ENCODE results near the gene DUSP10.

DUSP10 gene

GRCh38 chr1:221698579-221699349, 43.1 kb downstream of the DUSP10 start:
- Histone ChIP-seq H3K4me3 (ENCODE audit: low read depth, low read length) (no peak overlapping the region), H3K27ac (no peak overlapping the region), H3K36me3 (replicated peaks) (no peaks in the 10 kb centered on the region), H3K27me3 (replicated peaks) (no peaks in the 10 kb centered on the region)
- no peak for DNase-seq
- TF ChIP-seq, protein P1, sequence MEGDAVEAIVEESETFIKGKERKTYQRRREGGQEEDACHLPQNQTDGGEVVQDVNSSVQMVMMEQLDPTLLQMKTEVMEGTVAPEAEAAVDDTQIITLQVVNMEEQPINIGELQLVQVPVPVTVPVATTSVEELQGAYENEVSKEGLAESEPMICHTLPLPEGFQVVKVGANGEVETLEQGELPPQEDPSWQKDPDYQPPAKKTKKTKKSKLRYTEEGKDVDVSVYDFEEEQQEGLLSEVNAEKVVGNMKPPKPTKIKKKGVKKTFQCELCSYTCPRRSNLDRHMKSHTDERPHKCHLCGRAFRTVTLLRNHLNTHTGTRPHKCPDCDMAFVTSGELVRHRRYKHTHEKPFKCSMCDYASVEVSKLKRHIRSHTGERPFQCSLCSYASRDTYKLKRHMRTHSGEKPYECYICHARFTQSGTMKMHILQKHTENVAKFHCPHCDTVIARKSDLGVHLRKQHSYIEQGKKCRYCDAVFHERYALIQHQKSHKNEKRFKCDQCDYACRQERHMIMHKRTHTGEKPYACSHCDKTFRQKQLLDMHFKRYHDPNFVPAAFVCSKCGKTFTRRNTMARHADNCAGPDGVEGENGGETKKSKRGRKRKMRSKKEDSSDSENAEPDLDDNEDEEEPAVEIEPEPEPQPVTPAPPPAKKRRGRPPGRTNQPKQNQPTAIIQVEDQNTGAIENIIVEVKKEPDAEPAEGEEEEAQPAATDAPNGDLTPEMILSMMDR (IDR thresholded peaks at IDR 0.05; ENCODE audit: low read depth, low read length, missing control alignments): no peak
- in situ Hi-C loops (cut with HindIII; ENCODE audit: low pct_ligation_motif_present, low sequenced_read_pairs): no loop called here

DNA sequence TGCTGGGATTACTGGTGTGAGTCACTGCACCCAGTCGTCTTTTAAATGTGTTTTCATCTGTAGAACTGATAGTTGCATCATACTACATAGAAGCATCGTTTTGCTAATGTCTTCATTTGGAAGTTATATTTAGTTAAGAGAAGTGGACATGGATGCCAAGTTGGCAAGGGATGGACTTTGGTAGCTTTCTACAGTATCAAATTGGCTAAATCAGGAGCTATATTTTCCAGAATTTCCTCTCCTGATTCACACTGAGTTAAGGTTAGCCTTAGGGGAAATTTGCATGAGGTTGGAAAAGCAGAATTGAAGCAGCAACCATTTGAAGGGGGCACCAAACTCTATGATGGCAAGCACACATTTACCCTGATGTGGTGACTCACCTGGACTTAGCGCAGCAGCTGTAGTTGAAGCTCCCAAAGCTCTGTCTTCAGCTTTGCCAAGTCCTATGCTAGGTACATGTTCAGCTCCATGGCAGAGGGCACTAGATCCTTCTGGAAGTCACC, 43.9 kb downstream of the DUSP10 start:
- Histone ChIP-seq H3K27me3 (replicated peaks) (no peaks in the 10 kb centered on the region), H3K27ac (no peak overlapping the region), H3K36me3 (replicated peaks) (no peaks in the 10 kb centered on the region), H3K4me3 (ENCODE audit: low read depth, low read length) (no peak overlapping the region)
- TF ChIP-seq, protein P1 (IDR thresholded peaks at IDR 0.05; ENCODE audit: low read depth, low read length, missing control alignments): no peak
- in situ Hi-C loops (cut with HindIII; ENCODE audit: low pct_ligation_motif_present, low sequenced_read_pairs): no loop called here
- no peak for DNase-seq

GRCh38 chr1:221696718-221697461, 45.0 kb downstream of the DUSP10 start:
- Histone ChIP-seq H3K36me3 (replicated peaks) (no peaks in the 10 kb centered on the region), H3K27ac (no peak overlapping the region), H3K27me3 (replicated peaks) (no peaks in the 10 kb centered on the region), H3K4me3 (ENCODE audit: low read depth, low read length) (no peak overlapping the region)
- TF ChIP-seq, protein P1 (IDR thresholded peaks at IDR 0.05; ENCODE audit: low read depth, low read length, missing control alignments): no peak
- no peak for DNase-seq
- in situ Hi-C loops (cut with HindIII; ENCODE audit: low pct_ligation_motif_present, low sequenced_read_pairs): no loop called here

DNA sequence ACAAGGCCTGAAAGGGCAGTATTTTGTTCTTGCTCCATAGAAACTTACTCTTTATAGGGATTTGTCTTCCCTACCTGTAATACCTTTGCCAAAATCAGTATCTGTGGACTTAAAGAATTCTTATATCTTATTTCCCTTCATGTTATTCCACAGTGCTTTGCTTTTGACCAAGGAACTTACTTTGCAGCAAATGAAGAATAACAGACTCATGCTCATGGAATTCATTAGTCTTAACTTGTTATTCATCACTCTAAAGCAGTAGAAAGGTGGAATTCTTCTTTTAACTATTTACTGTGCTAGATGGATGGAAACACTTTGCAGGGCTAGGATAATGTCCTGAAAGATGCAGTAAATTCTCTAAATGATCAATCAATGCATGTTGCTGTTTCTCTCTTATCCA, 45.9 kb downstream of the DUSP10 start:
- in situ Hi-C loops (cut with HindIII; ENCODE audit: low pct_ligation_motif_present, low sequenced_read_pairs): no loop called here
- TF ChIP-seq, protein P1 (IDR thresholded peaks at IDR 0.05; ENCODE audit: low read depth, low read length, missing control alignments): no peak
- H3K4me3 ChIP-seq (ENCODE audit: low read depth, low read length): no peak overlapping the region
- H3K27ac ChIP-seq: no peak overlapping the region
- H3K36me3 ChIP-seq (replicated peaks): no peaks in the 10 kb centered on the region
- DNase-seq: no peak
- no peaks in the 10 kb centered on the region for H3K27me3 ChIP-seq (replicated peaks)

- Histone ChIP-seq H3K36me3 (replicated peaks) (no peaks in the 10 kb centered on the region), H3K27ac (no peak overlapping the region), H3K4me3 (ENCODE audit: low read depth, low read length) (no peak overlapping the region), H3K27me3 (replicated peaks) (no peaks in the 10 kb centered on the region)
- in situ Hi-C loops (cut with HindIII; ENCODE audit: low pct_ligation_motif_present, low sequenced_read_pairs): no loop called here
- no peak for DNase-seq
- TF ChIP-seq, protein P1 (IDR thresholded peaks at IDR 0.05; ENCODE audit: low read depth, low read length, missing control alignments): no peak
Measured at GRCh38 chr1:221695301-221695700, 46.6 kb downstream of the DUSP10 start.
